ENCODE results near the gene TPPP.

DNA sequence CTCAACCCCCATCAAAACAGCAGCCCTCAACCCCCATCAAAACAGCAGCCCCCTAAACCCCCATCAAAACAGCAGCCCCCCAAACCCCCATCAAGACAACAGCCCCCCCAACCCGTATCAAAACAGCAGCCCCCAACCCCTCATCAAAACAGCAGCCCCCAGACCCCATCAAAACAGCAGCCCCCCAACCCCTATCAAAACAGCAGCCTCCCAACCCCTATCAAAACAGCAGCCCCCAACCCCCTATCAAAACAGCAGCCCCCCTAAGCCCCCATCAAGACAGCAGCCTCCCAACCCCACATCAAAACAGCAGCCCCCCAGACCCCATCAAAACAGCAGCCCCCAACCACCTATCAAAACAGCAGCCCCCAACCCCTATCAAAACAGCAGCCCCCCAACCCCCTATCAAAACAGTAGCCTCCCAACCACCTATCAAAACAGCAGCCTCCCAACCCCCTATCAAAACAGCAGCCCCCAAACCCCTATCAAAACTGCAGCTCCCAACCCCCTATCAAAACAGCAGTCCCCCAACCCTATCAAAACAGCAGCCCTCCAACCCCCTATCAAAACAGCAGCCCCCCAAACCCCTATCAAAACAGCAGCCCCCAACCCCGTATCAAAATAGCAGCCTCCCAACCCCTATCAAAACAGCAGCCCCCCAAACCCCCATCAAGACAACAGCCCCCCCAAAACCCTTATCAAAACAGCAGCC, 1.2 kb downstream of the TPPP start:
- TF ChIP-seq CEBPB (IDR thresholded peaks at IDR 0.05) (no peak), FOXM1 (IDR thresholded peaks at IDR 0.05; ENCODE audit: borderline replicate concordance, low read depth) (no peak), RAD21 (IDR thresholded peaks at IDR 0.05; ENCODE audit: low read depth) (no peak)
- TF ChIP-seq, protein P1, sequence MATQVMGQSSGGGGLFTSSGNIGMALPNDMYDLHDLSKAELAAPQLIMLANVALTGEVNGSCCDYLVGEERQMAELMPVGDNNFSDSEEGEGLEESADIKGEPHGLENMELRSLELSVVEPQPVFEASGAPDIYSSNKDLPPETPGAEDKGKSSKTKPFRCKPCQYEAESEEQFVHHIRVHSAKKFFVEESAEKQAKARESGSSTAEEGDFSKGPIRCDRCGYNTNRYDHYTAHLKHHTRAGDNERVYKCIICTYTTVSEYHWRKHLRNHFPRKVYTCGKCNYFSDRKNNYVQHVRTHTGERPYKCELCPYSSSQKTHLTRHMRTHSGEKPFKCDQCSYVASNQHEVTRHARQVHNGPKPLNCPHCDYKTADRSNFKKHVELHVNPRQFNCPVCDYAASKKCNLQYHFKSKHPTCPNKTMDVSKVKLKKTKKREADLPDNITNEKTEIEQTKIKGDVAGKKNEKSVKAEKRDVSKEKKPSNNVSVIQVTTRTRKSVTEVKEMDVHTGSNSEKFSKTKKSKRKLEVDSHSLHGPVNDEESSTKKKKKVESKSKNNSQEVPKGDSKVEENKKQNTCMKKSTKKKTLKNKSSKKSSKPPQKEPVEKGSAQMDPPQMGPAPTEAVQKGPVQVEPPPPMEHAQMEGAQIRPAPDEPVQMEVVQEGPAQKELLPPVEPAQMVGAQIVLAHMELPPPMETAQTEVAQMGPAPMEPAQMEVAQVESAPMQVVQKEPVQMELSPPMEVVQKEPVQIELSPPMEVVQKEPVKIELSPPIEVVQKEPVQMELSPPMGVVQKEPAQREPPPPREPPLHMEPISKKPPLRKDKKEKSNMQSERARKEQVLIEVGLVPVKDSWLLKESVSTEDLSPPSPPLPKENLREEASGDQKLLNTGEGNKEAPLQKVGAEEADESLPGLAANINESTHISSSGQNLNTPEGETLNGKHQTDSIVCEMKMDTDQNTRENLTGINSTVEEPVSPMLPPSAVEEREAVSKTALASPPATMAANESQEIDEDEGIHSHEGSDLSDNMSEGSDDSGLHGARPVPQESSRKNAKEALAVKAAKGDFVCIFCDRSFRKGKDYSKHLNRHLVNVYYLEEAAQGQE (IDR thresholded peaks at IDR 0.05; ENCODE audit: low read depth): no peak

Measured in Ishikawa (cell line).